HG03103 (cell line): ENCODE measurements around the gene ZIC2.

ENCODE experiments used
- ATAC-seq: cut with Tn5 transposase; IDR thresholded peaks from one replicate; pipeline ENCODE4 v1.9.1; 2021; ENCODE audit warnings: low read depth; ENCODE audit not compliant: unreplicated experiment

The ZIC2 gene

DNA sequence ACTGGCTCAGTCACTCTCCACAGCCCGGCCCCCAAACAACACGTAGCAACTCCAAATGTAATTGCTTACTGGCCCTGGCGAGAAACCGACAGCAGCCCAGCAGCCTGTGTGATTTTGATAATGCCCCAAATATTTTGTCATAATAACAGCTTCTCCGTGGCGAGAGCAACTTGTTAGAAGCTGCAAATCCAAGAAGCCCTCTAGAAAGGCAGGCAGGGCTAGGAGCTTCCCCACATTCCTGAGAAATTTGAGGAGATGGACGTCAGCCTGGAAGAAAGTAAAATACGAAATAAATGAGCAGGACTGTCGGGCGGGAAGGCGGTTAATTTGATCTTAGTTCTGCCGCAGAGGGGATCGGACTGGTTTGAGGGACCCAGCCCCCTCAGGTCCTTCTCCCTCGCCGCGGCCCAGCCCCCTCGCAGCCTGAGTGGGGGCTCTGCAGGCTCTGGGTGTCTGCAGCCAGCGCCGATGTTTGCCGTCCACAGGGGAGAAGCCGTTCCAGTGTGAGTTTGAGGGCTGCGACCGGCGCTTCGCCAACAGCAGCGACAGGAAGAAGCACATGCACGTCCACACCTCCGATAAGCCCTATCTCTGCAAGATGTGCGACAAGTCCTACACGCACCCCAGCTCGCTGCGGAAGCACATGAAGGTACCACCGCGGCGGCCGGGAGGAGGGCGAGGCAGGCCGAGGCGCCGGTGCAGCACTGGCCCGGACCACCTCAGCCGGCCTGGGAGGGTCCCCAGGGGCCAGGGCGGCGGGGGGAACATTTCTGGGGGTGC, 3.1 kb downstream of the ZIC2 start:
- no peak for ATAC-seq

DNA sequence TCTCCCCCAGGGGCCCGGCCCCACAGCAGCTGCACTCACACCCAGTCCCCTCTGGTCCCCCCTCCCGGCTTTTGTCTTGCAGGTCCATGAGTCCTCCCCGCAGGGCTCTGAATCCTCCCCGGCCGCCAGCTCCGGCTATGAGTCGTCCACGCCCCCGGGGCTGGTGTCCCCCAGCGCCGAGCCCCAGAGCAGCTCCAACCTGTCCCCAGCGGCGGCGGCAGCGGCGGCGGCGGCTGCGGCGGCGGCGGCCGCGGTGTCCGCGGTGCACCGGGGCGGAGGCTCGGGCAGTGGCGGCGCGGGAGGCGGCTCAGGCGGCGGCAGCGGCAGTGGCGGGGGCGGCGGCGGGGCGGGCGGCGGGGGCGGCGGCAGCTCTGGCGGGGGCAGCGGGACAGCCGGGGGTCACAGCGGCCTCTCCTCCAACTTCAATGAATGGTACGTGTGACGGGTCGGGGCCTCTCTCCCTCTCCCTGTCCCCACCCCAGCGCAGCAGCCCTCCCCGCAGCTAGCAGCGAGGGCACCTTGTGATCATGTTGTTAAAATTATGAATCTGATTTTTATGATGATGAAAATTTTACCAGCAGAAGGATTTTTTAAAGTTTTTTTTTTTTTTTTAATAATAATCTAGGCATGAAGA, 3.8 kb downstream of the ZIC2 start:
- no peak for ATAC-seq

- ATAC-seq: no peak
Observed at GRCh38 chr13:99985886-99986527, 4.4 kb downstream of the ZIC2 start.

- no peak for ATAC-seq
Observed at GRCh38 chr13:99986741-99987140, 5.2 kb downstream of the ZIC2 start.

- ATAC-seq: no peak
Observed at GRCh38 chr13:99987154-99988019, 5.8 kb downstream of the ZIC2 start.

DNA sequence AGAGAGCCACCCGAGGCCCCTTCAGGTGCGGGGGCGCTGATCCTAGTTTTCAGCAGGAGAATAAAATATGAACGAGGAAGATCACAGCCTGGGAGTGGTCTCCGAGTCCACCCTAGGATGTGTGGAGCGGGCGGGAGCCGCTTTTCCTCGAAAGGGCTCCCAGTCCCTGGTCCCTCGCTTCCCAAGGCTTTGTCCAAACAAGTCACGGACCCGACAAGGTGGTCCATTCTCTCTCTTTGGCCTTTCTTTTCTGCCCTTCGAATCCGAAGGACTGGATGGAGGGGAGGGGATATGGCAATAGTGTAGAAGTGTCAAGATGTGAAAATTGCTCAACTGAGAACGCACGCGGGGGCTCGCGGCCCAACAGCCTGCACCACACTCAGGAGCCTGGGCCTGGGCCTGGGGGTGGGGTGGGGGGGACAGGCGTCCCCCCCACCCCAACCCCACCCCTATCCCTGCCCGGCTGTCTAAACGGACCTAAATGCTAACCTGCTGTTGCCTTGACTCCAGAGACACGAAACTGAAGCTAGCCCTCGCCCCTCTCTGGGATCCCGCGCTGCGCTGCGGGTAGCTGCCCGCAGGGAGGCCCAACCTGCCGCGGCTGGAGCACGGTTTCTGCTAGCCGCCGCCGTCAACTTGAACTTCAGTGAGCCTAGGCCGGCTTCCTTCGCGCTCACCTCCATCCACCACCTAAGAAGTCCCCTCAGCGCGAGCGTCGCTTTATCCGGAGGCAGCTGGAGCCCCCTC, 7.1 kb downstream of the ZIC2 start:
- ATAC-seq: no peak

- ATAC-seq: no peak
Observed at GRCh38 chr13:99989276-99990125, 7.9 kb downstream of the ZIC2 start.

DNA sequence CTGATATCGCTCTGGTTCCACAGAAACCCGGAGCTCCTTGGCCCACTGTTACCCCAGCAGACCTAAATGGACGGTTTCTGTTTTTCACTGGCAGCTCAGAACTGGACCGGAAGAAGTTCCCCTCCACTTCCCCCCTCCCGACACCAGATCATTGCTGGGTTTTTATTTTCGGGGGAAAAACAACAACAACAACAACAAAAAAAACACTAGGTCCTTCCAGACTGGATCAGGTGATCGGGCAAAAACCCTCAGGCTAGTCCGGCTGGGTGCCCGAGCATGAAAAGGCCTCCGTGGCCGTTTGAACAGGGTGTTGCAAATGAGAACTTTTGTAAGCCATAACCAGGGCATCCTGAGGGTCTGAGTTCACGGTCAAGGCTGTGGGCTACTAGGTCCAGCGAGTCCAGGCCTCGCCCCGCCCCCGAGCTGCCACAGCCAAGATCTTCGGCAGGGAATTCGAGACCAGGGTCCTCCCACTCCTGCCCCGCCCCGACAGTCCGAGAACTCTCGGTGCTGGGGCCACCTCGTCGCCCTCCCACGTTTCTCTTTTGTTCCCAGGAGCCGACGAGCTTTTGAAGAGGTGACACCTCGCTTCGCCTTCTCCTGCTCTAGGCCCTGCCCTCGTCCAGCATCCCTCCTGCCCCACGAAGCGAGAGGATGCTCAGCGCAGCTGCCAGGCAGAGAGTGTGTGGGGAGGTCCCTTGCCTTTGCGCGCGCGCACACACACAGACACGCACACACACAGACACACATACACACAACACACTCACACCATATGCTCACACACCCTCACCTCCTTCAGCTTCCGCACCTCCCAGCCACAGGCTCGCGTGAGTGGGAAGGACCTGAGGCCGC, 8.8 kb downstream of the ZIC2 start:
- ATAC-seq: no peak

DNA sequence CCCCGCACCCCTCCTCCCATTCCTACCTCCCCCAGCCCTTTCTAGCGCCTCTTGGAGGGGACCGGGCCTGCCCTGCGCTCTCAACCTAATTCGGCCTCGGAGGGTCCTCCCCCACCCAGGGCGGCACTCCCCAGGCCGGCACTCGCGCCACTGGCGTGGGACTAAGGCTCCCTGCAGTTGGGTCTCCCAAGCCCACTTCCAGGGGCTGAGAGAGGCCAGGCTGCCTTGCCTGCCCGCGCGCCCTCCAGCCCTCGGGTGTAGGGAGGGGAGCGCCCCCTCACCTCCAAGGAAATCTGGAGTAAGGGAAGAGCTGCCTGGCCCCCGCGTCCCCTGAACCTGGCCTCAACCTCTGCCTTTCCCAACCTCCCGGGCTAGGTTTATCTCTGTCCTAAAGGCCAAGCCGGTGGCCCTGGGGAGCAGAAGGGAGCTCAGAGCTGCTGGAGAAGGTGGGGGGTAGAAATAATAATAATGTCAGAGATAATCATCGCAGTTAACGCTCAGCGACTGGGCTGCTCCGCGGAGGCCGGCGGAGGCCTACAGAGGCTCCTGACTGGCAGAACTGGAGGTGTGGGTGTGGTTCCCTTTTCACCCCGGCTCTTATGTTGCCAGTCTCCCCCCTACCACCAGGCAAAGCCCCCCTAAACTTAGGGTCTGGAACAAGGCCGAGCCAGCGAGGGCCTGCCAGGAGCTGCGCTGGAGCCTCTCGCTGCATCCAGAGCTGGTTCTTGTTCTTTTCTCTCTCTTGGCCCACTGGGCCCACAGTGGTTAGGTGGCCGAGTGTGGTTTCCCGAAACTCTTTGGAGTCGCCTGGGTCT, 9.6 kb downstream of the ZIC2 start:
- ATAC-seq: no peak

- no peak for ATAC-seq
Observed at GRCh38 chr13:99991828-99992775, 10.5 kb downstream of the ZIC2 start.

DNA sequence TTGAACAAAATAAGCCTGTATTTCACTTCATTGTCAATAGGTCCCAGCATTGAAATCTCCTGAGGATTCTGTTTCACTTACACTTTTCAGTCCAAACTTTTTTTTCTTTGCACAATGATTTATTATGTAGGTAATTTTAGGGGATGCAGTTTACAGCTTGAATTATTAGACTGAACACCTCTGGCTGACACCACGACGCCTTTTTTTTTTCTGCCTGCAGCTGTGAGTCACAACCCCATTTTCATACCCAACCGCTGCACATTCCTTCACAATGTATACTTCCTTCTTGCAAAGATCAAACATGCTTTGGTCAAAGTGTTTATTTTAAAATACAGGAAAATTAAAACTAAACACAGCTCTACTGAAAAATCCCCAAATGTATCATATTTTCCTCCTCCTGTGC, 11.4 kb downstream of the ZIC2 start:
- no peak for ATAC-seq

DNA sequence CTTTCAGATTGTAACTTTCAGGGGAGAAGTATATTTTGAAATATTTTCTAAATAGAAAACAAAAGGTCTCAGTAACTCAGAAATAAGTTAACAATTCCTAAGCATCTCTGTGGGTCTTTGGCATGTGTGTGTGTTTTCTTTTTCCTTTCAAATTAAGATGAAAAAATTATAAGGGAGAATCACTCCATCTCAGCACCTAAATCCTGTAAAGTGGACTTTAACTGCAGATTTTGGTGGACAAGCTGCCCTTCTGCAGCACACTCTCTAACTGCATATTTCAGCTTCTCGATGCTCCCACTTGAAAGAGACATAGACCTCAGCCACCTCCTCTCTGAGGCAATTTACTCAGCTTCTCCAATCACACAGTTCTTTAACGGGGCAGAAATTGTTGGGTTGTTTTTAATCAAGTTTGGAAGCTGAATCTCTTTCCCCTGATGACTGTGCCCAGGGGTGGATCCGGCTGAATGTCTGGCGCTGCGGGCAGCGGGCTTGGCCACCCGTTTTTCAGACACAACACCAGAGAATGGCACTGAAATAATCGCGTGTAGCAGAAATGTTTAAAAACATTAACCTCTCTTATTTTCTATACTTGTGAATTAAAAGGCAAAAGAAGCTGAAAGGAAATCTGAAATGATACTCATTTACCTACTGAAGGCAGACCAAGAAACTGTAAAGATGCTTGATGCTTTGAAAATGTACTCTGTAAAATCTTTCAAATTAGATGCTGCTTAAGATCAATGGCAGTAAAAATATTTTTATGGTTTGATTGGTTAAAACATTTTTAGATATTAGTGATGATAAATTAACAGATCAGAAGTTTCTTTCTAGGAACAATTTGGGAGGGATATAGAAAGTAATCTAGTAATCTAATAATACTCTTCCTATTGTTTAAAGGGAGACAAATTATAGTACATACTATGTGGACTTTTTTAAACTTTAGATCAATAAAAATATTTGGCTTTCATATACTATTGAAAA, 12.4 kb downstream of the ZIC2 start:
- ATAC-seq: no peak

- no peak for ATAC-seq
Observed at GRCh38 chr13:99994638-99995020, 13.0 kb downstream of the ZIC2 start.

GRCh38 chr13:99995104-99995588, 13.6 kb downstream of the ZIC2 start:
- no peak for ATAC-seq
